NCI-H2196 (cell line): Measurements from ENCODE around the gene MIB2.
A peak's percentile ranks its signal among the peaks of the same experiment; 100 is the strongest.
"Not testable (repeated sequence)": the region's sequence is repeated elsewhere in the genome, so short reads cannot be mapped to it uniquely, and the experiment has no call there.

ENCODE experiments used
- DNase-seq: peaks from one replicate; lab custom pipeline; 2025; ENCODE audit not compliant: unreplicated experiment; lab: John Stamatoyannopoulos, UW

Gene MIB2

DNA sequence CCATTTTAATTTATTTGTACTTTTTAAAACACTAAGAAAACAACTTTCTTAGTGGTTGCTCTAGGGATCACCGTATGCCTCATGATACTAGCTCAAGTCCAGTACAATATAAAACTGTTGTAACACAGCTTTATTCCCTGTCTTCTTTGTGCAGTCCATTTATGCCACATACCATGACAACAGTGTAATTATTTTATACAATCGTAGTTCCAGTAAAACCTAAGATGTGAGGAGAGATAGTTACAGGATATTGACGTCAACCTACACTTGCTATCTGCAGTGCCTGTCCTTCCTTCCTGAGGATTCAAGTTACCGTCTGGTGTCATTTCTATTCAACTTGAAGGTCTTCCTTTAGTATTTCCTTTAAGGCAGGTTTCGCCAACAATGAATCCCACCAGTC lies 31.0 kb downstream of the MIB2 start:
- DNase-seq = not testable (repeated sequence)

DNA sequence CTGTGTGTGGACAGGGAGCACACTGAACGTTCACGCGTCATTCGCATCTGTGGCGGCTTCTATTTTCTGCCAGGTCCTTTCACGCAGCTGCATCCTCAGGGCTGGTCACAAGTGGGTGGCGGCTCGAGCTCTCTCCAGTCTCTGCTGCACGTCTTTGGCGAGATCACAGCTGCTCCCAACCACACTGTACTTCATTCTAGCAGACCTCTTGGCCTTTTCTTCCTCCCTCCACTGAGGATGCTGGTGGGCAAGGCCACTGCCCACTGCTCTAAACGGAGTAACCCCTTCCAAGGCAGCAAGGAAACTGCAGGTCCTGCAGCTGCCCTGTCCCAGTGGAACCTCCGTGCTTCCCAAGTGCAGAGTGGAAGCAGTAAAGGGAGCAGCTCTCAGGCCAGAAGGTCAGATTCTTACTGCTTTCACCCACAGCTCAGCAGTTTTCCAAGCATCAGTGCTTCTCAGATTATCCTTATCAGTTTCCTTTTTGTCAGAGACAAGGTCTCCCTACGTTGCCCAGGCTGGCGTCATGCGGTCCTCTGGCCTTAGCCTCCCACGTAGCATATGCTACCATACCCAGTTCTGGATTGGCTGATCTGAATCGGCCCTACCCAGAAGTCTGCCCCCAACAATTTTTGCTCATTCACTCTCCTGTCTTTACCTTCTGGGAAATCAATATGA lies 32.4 kb downstream of the MIB2 start:
- not testable (repeated sequence) for DNase-seq

DNA sequence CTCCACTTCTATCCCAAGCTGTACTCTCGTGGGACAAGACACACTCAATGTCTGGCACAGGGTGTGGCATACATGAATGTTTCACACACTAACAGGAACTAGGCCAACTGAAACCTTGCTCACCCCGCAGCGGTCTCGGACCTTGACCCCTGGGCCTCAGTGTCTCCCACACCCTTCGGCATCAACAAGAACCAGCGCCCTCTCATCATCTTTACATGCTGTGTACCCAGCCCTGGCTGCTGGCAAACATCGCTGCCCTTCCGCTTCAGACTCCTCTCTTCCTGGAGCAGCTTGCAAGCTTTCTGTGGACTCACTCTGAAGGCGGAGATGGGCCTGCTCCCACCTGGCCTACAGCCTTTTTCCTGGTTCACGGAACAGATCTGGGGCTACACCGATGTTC lies 33.0 kb downstream of the MIB2 start:
- not testable (repeated sequence) for DNase-seq

DNA sequence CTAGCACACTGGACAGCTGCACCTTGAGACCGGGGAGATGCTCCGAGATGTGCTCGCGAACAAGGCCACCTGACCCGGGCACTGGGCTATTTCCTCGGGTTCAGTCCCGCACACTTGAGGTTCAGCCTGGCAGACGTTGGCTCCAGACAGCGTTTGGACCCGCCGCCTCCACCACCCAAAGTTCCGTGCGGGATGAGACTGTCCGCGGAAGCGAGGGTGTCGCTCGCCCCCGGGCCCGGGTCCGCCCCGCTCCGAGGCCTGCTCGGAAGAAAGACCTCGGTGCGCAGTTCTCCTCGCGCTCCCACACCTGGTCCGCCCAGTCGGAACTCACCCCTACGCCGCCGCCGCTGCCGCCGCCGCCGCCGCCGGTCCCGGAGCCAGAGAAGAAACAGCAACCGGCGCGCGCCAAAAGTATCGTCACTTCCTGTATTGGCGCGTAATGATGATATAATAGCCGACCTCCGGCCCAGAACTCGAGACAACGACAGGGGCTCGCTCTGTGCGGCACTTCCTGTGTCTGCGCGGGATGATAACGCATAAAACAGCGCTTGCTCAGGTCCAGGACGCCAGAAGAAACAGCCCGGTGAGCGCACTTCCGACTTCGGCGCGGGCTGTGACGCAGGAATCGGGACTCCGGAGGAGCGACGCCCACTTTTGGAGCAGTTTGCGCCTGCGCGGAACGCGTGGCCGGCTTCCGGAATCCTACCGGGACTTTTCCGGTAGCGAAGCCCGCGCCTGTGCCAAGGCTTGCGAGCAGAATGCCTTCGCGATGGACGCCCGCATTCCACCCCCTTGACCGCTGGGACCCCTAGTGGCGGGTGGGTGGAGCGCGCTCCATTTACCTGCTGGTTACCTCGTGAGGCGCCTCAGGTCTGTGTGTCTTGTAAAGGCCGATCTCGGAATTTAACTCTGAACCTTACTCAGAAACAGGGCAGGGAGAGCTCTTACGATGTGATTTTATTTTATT lies 43.6 kb downstream of the MIB2 start, which contains the start of gene CDK11B:
CDK11B (minus strand) TSS at position 422 of the 967 bp plus-strand sequence. CDS start 1,519 bp downstream, outside the sequence.
- peak; percentile 96 for DNase-seq

DNA sequence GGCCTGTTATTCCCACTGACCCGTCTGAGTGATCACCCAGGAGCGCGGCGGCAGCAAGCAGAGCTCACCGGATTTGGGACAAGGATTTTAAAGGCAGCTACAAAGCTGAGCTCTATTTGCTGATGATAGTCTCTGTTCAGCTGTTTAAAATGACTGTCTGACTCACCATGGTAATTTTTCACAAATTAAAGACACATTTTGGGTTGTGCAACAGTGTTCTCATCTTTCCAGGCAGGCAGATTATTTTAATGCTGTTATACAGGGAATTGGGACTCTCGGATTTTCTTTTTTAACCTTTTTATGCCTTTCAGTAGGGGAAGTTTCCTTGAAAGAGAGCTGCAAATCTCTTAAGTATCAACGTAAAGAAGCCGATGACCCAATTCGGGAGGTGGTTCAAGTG lies 47.1 kb downstream of the MIB2 start:
- DNase-seq = not testable (repeated sequence)

DNA sequence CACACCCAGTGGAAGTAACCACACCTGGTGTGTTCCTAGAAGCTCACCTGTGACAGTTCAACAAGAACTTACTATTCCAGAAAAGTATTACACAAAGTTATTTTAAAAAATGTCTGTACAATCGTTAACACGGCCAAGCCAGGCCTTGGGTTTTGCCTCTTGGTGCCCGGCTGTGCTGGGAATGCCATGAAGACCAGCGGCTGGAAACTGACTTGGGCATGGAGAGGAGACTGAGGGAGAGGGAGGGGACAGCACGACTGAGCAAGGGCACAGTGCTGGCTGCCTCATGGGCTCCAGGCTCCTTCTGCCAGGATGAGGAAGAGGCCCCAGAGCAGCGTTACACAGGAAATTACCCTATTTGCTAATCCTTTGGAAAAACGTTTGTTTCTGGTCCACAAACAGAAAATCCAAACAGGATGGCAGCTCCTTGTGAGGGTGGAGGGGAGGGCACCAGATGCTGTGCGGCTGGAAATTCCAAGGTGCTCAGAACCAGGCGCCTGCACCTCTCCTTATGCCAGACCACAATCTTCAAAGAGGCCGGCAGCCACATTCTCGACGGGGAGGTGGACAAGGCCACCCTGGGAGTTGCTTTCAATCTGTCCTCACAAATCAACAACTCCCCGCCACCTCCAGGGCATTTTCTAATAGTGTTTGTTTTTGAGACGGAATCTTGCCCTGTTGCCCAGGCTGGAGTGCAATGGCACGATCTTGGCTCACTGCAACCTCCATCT lies 47.7 kb downstream of the MIB2 start:
- not testable (repeated sequence) for DNase-seq

DNA sequence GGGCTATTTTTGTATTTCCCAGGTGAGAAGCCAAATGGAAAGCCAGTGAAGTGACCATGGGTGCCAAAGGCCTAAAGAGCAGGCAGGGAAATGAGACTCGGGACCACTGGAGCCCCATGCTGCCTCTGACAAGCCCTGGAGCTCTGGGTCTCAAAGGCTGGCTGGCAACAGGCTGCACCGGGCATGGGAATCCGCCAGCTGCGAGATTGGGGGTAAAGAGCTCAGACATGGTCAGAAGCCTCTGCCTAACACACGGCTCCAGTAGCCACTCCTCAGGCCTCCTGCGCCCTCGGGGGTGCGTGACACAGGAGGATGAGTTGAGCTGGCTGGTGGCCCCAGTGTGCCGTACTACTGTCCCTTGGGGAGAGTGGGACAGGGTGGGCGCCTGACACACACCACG lies 49.0 kb downstream of the MIB2 start:
- not testable (repeated sequence) for DNase-seq

DNA sequence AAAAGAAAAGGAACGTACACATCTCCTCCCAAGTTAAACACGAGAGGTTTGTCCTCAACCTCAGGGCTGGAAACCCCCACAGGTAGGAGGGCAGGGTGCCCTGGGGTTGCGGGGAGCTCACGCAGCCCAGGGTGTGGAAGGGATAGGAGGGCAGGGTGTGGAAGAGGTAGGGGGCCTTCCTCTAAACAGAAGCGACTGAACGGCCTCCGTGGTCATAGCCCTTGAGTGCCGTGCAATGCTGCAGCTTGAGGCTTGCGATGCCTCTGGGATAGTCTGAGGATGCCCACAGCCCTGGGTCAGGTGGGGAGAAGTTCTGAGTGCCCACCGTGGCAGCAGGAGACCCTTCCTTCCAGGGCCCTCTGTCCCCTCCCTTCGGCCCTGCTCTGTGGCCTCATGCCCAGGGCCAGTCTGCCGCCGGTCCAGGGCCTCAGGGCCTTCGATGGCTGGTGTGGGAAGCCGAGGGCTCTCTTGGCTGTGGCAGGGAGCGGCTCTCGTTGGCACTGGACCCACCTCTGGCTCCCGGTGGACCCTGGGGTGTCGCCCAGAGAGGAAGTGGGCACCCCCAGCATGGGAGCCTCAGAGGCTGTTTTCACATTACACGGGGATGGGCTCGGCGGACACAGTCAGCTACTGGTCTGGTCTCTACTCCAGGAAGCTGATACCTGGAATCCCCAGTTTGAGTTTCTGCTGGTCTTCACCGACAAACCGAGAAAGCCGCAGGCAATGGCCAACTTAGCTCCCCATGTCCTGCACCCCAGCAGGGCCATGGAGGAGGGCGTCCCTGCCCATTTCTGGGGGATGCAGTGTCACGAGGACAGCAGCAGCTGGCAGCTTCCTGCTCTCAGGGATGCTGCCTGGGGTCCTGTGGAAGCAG lies 49.9 kb downstream of the MIB2 start:
- DNase-seq = no peak

DNA sequence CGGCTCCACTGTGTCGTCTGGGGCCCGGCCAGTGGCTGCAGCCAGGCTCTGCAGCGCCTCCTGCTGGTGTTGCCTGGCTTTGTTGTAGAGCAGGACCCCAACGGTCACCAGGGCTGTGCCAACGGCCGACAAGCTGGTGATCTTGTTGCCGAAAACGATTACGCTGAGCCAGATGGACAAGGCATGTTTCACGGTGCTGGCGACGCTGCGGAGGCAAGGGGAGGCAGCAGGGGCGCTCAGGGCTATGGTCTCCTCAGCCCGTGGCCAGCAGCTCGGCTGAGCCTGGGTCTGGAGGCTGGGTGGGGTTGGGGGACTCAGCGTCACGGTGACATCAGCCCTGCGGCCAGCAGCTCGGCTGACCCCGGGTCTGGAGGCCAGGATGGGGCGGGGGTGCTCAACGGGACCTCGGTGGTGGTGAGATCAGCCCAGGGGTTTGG lies 50.5 kb downstream of the MIB2 start:
- no peak for DNase-seq

DNA sequence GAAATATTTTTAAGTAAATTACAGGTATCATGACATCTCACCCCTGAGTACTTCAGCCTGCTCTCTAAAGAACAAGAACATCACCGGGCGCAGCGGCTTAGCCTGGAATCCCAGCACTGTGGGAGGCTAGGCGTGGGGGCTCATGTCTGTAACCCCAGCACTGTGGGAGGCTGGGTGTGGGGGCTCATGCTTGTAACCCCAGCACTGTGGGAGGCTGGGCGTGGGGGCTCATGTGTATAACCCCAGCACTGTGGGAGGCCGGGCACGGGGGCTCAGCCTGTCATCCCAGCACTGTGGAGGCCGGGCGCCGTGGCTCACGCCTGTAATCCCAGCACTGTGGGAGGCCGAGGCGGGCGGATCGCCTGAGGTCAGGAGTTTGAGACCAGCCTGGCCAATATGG lies 51.2 kb downstream of the MIB2 start:
- DNase-seq = no peak

DNA sequence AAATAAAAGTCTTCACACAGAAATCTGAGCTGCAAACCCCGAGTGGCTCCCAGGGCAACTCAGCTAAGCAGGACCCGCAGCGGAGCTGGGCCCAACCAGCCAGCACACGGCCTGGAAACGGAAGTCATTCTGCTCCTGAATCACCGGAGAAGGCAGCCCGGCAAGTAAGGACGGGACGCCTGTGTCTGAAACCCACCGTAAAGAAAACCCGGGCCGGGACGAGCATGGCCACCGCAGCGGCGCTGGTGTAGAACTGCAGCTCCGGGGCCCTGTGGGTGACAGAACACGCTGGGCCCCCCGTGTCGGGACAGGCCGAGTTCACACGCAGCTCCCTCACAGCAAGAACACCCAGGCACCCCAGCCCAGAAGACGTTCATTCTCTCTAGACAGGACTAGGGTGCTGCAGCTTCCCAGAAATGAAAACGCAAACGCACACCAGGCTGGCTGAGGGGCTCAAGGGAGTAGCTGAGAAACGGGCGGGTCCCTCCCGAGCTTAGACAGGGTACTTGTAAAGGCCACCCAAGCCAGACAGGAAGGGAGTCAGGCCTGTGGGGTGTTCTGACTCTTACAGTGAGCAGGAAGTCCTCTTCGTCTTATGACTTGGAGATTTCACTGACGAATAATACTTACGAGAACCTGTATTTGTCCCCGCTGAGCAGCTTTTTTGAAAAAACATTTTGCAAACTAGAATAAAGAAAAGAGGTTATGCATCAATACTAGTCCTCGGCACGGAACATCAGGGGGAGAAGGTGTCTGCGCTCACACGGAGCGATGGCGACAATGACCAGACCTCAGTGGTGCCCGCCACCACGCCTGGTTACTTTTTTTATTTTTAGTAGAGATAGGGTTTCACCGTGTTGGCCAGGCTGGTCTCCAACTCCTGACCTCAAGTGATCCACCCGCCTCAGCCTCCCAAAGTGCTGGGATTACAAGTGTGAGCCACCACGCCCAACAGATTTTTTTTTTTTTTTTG lies 54.5 kb downstream of the MIB2 start:
- DNase-seq = no peak

DNA sequence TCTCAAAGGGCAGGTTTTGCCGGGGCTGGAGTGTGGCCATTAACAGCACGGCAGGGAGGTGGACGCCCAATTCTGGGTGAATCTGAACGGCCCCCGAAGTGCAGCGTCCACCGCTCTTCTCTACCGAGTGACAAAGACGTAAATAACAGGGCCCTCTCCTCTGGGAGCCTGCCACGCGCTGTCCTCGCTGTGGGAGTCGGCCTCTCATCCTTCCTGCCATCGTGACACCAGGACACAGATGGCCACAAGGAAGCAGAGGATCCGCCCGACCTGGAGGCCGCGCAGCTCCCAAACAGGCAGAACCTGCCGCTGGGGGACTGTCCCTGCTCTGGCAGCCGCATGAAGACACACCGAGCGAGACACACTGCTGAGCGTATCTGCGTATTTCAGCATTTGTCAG lies 55.6 kb downstream of the MIB2 start:
- DNase-seq = no peak

DNA sequence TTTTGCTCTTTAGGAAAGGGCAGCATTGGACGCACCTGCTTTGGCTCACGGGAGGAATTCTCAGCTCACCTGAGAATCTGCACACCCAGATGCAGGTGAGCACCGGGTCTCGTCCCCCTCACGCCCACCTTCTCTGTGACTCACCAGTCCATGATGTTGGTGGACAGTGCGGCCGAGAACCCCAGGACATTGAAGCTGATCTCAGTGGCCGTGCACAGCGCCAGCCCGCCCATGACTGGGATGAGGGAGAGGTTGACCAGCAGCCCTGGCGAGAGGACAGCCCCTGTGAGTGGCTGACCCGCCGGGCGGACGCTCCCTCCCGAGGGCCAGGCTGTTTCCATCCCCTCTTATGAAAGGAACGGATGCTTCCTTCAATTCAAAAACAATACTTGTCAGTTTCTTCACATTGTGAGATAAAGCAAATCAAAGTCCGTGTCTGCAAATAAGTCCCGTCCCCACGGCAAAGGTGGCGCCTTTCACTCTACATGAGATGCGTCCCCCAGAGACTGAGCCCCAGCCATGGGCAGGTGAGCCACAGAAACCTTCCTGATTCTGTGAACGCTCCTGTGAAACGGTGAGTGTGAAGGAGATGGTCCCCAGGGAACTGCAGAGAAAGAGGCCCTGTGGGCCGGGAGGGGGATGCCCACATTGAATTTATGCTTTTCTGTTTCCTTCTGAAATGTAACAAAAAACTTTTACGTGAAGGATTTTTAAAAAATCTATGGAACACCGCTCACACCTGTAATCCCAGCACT lies 56.2 kb downstream of the MIB2 start:
- DNase-seq = no peak

DNA sequence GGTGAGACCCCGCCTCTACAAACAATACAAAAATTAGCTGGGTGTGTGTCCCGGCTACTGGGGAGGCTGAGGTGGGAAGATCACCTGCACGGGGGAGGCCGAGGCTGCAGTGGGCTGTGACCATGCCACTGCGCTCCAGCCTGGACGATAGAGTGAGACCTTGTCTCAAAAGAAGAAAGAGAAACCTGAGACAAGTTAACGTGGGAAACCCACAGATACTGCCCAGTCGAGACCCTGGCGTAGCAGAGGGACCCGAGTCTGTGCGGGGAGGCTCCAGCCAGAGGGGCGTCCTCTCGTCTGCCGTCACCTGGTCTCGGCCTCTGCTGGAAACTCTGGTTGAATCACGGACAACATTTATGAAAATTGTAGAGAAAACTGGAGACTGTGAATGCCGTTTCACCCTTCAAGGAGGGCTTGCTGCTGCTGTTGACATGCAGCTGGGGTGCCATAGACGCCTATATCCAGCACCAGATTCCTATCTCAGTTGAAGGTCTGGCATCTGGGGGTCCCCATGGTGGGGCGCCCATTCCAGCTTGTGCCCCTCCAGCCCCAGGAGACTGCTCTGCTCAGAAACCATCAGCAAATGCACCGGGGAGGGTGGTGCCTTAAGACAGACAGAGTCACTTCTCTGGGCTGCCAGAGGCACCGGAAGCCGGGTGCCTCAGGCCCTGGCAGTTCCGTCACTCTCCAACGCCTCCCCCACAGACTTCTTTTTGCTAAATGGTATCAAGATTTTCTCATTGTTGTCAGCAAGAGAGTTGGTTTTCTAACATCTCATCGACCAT lies 57.1 kb downstream of the MIB2 start:
- DNase-seq = no peak

DNA sequence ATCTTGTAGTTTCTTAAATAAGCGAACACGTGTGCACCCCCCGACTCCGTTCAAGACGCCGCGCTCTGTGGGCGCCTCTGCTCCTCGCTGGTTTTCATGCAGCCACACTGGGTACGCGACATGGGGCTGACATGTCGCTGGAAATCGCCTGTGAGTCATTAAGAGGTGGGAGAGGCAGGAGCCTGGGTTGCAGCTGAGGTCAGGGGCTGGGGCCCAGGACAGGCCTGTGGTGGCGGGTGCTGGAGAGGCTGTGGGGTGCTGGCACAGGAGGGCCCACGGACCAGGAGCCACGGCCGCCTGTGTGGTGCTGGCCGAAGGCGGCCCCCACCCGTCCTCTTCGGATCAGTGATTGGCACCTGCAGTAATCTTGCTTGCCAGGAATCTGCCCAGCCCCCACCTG lies 59.5 kb downstream of the MIB2 start:
- not testable (repeated sequence) for DNase-seq

DNA sequence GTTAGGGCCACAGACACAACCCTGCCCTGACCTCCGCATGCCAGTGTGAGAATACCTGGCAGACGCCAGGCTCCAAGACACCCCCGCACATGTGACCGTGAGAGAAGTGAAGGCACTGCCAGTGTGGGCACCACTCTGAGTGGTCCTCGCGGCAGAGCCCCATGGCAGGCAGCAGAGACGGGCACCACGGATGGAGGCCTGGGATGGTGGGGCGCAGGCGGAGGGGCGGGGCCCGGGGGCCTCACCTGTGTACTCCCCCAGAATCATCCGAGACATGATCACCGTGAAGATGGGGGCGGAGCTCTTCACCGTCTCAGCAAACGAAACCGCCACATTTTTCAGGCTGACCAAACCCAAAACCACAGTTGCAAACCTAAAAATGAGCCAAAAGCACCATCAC lies 59.9 kb downstream of the MIB2 start:
- DNase-seq = not testable (repeated sequence)

DNA sequence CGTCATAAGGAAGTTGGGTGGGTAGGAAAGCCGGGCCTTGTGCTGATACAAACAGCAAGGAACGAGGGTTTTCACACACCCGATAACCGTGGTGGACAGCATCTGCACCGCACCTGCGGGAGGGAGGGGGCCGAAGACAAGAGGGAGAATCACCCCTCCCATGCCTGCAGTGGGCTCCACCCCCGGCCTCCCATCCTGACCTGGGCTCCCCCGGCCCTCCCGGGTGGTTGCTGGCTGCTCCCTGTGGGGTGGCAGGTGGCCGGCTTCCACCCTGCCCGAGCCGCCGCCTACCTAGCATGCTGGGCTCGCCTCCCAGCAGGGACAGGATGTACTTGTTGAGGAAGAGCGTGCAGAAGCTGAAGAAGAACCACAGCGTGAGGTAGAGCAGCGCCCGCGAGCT lies 60.8 kb downstream of the MIB2 start:
- not testable (repeated sequence) for DNase-seq
